OCI-LY3 (cell line): ENCODE data around the gene DROSHA.

Experiments used
- H2AFZ ChIP-seq: fragments of 200-600, 300-600 bp; shearing (Covaris generic); 2 replicates; pipeline ENCODE4 v1.6.0; 2014; ENCODE audit warnings: antibody characterized with exemption, low read depth, low read length
- H3K27ac ChIP-seq: fragments of 200-600, 300-600 bp; sonication (generic); 2 replicates; pipeline ENCODE4 v1.5.1; 2014; ENCODE audit warnings: mild to moderate bottlenecking, low read length, moderate library complexity, mixed read lengths
- H3K27me3 ChIP-seq: fragments of 200-600, 300-600 bp; sonication (generic); 2 replicates; pipeline ENCODE4 v1.6.1; 2014; ENCODE audit warnings: low read depth, low read length, mixed read lengths
- H3K36me3 ChIP-seq: fragments of 200-600, 300-600 bp; sonication (generic); replicated peaks from 2 replicates; pipeline ENCODE3; 2014; ENCODE audit warnings: low read depth, low read length, mixed read lengths
- H3K4me1 ChIP-seq: fragments of 300-600, 200-600 bp; sonication (generic); 2 replicates; pipeline ENCODE4 v1.6.1; 2014; ENCODE audit warnings: low read length, mixed read lengths
- H3K4me2 ChIP-seq: fragments of 200-600, 300-600 bp; sonication (generic); 2 replicates; pipeline ENCODE4 v1.6.1; 2014; ENCODE audit warnings: low read length, mixed read lengths
- H3K4me3 ChIP-seq: fragments of 300-600, 200-600 bp; sonication (generic); 2 replicates; pipeline ENCODE4 v1.5.1; 2014; ENCODE audit warnings: antibody characterized with exemption, mild to moderate bottlenecking, low read length, moderate library complexity
- H3K79me2 ChIP-seq: fragments of 300-600, 200-600 bp; shearing (Covaris generic); 2 replicates; pipeline ENCODE4 v1.6.1; 2014; ENCODE audit warnings: mild to moderate bottlenecking, low read length, mixed read lengths
- H3K9ac ChIP-seq: fragments of 300-600, 200-600 bp; shearing (Covaris generic); 2 replicates; pipeline ENCODE4 v1.6.0; 2014; ENCODE audit warnings: mild to moderate bottlenecking, low read length, moderate library complexity
- H3K9me3 ChIP-seq: fragments of 200-600, 300-600 bp; shearing (Covaris generic); 2 replicates; pipeline ENCODE4 v1.6.1; 2014; ENCODE audit warnings: low read length, mixed read lengths; ENCODE audit not compliant: insufficient read depth
- H4K20me1 ChIP-seq: fragments of 200-600, 300-600 bp; sonication (generic); 2 replicates; pipeline ENCODE4 v1.6.1; 2016; ENCODE audit warnings: low read length, mixed read lengths; ENCODE audit not compliant: insufficient read depth
- CTCF ChIP-seq: fragments of 200-600, 300-600 bp; sonication (generic); IDR thresholded peaks from 2 replicates; pipeline ENCODE4 v1.5.1; 2014; ENCODE audit warnings: antibody characterized with exemption, low read length, low read depth
- EZH2phosphoT487 ChIP-seq: fragments of 200-600 bp; shearing (Covaris generic); IDR thresholded peaks from 2 replicates; pipeline ENCODE4 v1.6.1; 2018; ENCODE audit warnings: antibody characterized with exemption, mixed run types, low read depth

Gene DROSHA

GRCh38 chr5:31366941-31367340, 165.0 kb downstream of the DROSHA start:
- no peaks in the 10 kb centered on the region for H3K36me3 ChIP-seq
- H3K9ac ChIP-seq: no peak overlapping the region
- no peak overlapping the region for H3K4me3 ChIP-seq
- no peaks in the 10 kb centered on the region for H3K4me1 ChIP-seq
- no peaks in the 10 kb centered on the region for H3K9me3 ChIP-seq
- no peaks in the 10 kb centered on the region for H3K79me2 ChIP-seq
- no peak overlapping the region for H3K4me2 ChIP-seq
- no peaks in the 10 kb centered on the region for H4K20me1 ChIP-seq
- H3K27ac ChIP-seq: no peak overlapping the region
- no peak for TF ChIP-seq CTCF
- TF ChIP-seq EZH2phosphoT487: no peak
- 0 out of 2 replicates have a peak, but pooled peaks cover 5% of the 10 kb centered on the region for H3K27me3 ChIP-seq
- H2AFZ ChIP-seq: no peak overlapping the region

- no peak overlapping the region for H3K9ac ChIP-seq
- H3K4me1 ChIP-seq: 0 out of 2 replicates have a peak, but pooled peaks cover 2% of the 10 kb centered on the region
- no peaks in the 10 kb centered on the region for H3K36me3 ChIP-seq
- no peaks in the 10 kb centered on the region for H3K79me2 ChIP-seq
- no peaks in the 10 kb centered on the region for H3K9me3 ChIP-seq
- H3K27ac ChIP-seq: no peak overlapping the region
- TF ChIP-seq EZH2phosphoT487 (no peak), CTCF (no peak)
- no peaks in the 10 kb centered on the region for H3K27me3 ChIP-seq
- H2AFZ ChIP-seq: no peak overlapping the region
- no peaks in the 10 kb centered on the region for H4K20me1 ChIP-seq
- no peak overlapping the region for H3K4me2 ChIP-seq
- no peak overlapping the region for H3K4me3 ChIP-seq
Observed at GRCh38 chr5:31365776-31366175, 166.1 kb downstream of the DROSHA start.

- no peaks in the 10 kb centered on the region for H3K36me3 ChIP-seq
- no peak overlapping the region for H3K27ac ChIP-seq
- no peaks in the 10 kb centered on the region for H3K27me3 ChIP-seq
- no peak overlapping the region for H3K4me3 ChIP-seq
- TF ChIP-seq CTCF (no peak), EZH2phosphoT487 (no peak)
- no peak overlapping the region for H3K4me2 ChIP-seq
- H3K79me2 ChIP-seq: no peaks in the 10 kb centered on the region
- H4K20me1 ChIP-seq: no peaks in the 10 kb centered on the region
- peaks cover 9% of the 10 kb centered on the region for H3K4me1 ChIP-seq
- H3K9ac ChIP-seq: no peak overlapping the region
- H2AFZ ChIP-seq: no peak overlapping the region
- H3K9me3 ChIP-seq: no peaks in the 10 kb centered on the region
Observed at GRCh38 chr5:31364881-31365636, 166.8 kb downstream of the DROSHA start.

GRCh38 chr5:31362931-31363568, 168.8 kb downstream of the DROSHA start:
- Histone ChIP-seq H3K9ac (no peak overlapping the region), H3K79me2 (no peaks in the 10 kb centered on the region), H3K4me3 (no peak overlapping the region), H3K36me3 (no peaks in the 10 kb centered on the region), H4K20me1 (no peaks in the 10 kb centered on the region), H3K9me3 (no peaks in the 10 kb centered on the region), H3K4me2 (no peak overlapping the region), H3K27me3 (no peaks in the 10 kb centered on the region), H2AFZ (no peak overlapping the region), H3K4me1 (peaks cover 19% of the 10 kb centered on the region), H3K27ac (no peak overlapping the region)
- no peak for TF ChIP-seq EZH2phosphoT487
